ENCODE measurements around the gene XPR1. TPM values are rescaled to one million over a fixed set of nuclear protein-coding genes. Genes with fewer than 3 reads are reported as not detected.
A peak's percentile ranks its signal among the peaks of the same experiment; 100 is the strongest.

Gene XPR1
- polyA plus RNA-seq, 1 donor (not counting 4 experiments of a cell fraction or from before 2014, with no cell fraction given): 40.0 TPM

DNA sequence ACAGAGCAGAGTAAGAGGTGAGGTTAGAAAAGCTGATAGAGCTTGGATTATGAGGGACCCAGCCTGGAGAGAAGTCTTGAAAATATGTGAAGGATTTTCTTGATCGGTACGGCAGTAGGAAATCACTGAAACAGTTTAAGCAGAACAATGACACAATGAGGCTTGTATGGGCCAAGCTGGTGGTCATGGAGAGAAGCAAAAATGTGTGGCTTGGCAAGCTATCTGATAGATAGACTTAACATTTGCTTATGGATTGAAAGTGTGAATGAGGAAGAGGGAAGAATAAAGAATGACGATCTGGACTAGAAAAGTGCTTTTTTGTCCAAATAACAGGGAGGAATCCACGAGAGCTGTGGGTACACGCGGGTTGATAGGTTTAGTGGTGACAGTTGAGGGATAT is 15.4 kb upstream of the XPR1 start:
- H3K79me2 ChIP-seq (ENCODE audit: control insufficient read depth, insufficient read depth, low read length): no peaks in the 10 kb centered on the region
- H3K9me3 ChIP-seq (ENCODE audit: control insufficient read depth, low read depth, low read length): no peaks in the 10 kb centered on the region
- H3K4me2 ChIP-seq (ENCODE audit: control insufficient read depth, extremely low read depth, insufficient read depth, low read depth, low read length): peak overlapping the region; percentile 67
- no peaks in the 10 kb centered on the region for H3K36me3 ChIP-seq (ENCODE audit: control insufficient read depth in 2 of 2, extremely low read depth in 1 of 2, insufficient read depth in 2 of 2, low read length in 2 of 2)
- no peak overlapping the region for H3K4me3 ChIP-seq (ENCODE audit: control insufficient read depth in 2 of 3, extremely low read depth in 1 of 3, insufficient read depth in 2 of 3, low read depth in 1 of 3, low read length in 3 of 3)
- H3K4me1 ChIP-seq (ENCODE audit: control insufficient read depth, extremely low read depth, insufficient read depth, low read length): peaks cover 35% of the 10 kb centered on the region
- dilution Hi-C loops (cut with MboI; ENCODE audit: extremely low pct_ligation_motif_present, low sequenced_read_pairs): no loop called here
- DNase-seq (ENCODE audit: low read depth, low spot score) (no peak), FAIRE-seq (no peak)
- peak overlapping the region; percentile 74 for H3K27ac ChIP-seq (ENCODE audit: control insufficient read depth, insufficient read depth, low read length)
- no peaks in the 10 kb centered on the region for H3K9me1 ChIP-seq (ENCODE audit: control insufficient read depth, extremely low read depth, insufficient read depth, low read length)
- no peak overlapping the region for H3K9ac ChIP-seq (ENCODE audit: control insufficient read depth, extremely low read depth, insufficient read depth, low read length)
- no peaks in the 10 kb centered on the region for H3K27me3 ChIP-seq (ENCODE audit: control insufficient read depth, extremely low read depth, insufficient read depth, low read length)
- H2AFZ ChIP-seq (ENCODE audit: control insufficient read depth, low read length): peak overlapping the region; percentile 84
- TF ChIP-seq EZH2 (IDR thresholded peaks at IDR 0.05; ENCODE audit: low read length): no peak
- TF ChIP-seq, protein P1, sequence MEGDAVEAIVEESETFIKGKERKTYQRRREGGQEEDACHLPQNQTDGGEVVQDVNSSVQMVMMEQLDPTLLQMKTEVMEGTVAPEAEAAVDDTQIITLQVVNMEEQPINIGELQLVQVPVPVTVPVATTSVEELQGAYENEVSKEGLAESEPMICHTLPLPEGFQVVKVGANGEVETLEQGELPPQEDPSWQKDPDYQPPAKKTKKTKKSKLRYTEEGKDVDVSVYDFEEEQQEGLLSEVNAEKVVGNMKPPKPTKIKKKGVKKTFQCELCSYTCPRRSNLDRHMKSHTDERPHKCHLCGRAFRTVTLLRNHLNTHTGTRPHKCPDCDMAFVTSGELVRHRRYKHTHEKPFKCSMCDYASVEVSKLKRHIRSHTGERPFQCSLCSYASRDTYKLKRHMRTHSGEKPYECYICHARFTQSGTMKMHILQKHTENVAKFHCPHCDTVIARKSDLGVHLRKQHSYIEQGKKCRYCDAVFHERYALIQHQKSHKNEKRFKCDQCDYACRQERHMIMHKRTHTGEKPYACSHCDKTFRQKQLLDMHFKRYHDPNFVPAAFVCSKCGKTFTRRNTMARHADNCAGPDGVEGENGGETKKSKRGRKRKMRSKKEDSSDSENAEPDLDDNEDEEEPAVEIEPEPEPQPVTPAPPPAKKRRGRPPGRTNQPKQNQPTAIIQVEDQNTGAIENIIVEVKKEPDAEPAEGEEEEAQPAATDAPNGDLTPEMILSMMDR (optimal IDR thresholded peaks at IDR 0.05 in 1 of 3, IDR thresholded peaks at IDR 0.05 in 1 of 3, conservative IDR thresholded peaks at IDR 0.05 in 1 of 3; ENCODE audit: extremely low read depth in 1 of 3, insufficient read depth in 2 of 3, low read length in 3 of 3): no peak
- no peaks in the 10 kb centered on the region for H4K20me1 ChIP-seq (ENCODE audit: control insufficient read depth, extremely low read depth, insufficient read depth, low read length)

DNA sequence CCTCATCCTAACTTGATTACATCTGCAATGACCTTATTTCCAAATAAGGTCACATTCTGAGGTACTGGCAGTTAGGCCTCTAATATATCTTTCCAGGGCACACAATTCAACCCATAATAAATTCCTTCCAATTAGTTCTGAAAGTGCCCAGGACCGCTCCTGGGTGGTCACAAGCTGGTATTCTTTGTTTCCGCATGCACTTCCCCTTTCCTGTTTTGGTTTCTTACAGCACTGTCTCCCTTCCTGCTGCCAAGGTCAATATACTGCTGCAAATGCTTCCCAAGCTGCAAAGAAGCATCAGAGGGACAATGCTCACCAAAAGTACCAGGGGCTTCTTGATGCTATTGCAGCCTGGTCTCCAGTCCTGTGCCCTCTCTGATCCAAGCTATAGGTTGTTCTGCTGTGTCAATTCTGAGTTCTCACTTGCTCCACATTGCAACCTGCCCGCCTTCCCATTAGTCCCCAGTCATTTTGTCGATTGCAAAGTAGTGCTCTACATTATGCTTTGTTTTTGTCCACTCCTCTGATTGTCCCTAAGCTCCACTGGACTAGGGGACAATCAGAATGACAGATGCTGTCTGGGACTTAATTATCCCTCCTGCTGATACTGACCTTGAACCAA is 13.9 kb upstream of the XPR1 start:
- H3K9me1 ChIP-seq (ENCODE audit: control insufficient read depth, extremely low read depth, insufficient read depth, low read length): no peaks in the 10 kb centered on the region
- no peak overlapping the region for H3K4me3 ChIP-seq (ENCODE audit: control insufficient read depth in 2 of 3, extremely low read depth in 1 of 3, insufficient read depth in 2 of 3, low read depth in 1 of 3, low read length in 3 of 3)
- no peaks in the 10 kb centered on the region for H3K79me2 ChIP-seq (ENCODE audit: control insufficient read depth, insufficient read depth, low read length)
- no peak overlapping the region for H2AFZ ChIP-seq (ENCODE audit: control insufficient read depth, low read length)
- H4K20me1 ChIP-seq (ENCODE audit: control insufficient read depth, extremely low read depth, insufficient read depth, low read length): no peaks in the 10 kb centered on the region
- FAIRE-seq (no peak), DNase-seq (ENCODE audit: low read depth, low spot score) (no peak)
- no peaks in the 10 kb centered on the region for H3K9me3 ChIP-seq (ENCODE audit: control insufficient read depth, low read depth, low read length)
- no peak for TF ChIP-seq EZH2 (IDR thresholded peaks at IDR 0.05; ENCODE audit: low read length)
- TF ChIP-seq, protein P1 (optimal IDR thresholded peaks at IDR 0.05 in 1 of 3, IDR thresholded peaks at IDR 0.05 in 1 of 3, conservative IDR thresholded peaks at IDR 0.05 in 1 of 3; ENCODE audit: extremely low read depth in 1 of 3, insufficient read depth in 2 of 3, low read length in 3 of 3): no peak
- H3K4me1 ChIP-seq (ENCODE audit: control insufficient read depth, extremely low read depth, insufficient read depth, low read length): peaks cover 27% of the 10 kb centered on the region
- no peak overlapping the region for H3K27ac ChIP-seq (ENCODE audit: control insufficient read depth, insufficient read depth, low read length)
- dilution Hi-C loops (cut with MboI; ENCODE audit: extremely low pct_ligation_motif_present, low sequenced_read_pairs): no loop called here
- H3K27me3 ChIP-seq (ENCODE audit: control insufficient read depth, extremely low read depth, insufficient read depth, low read length): no peaks in the 10 kb centered on the region
- no peak overlapping the region for H3K9ac ChIP-seq (ENCODE audit: control insufficient read depth, extremely low read depth, insufficient read depth, low read length)
- no peaks in the 10 kb centered on the region for H3K36me3 ChIP-seq (ENCODE audit: control insufficient read depth in 2 of 2, extremely low read depth in 1 of 2, insufficient read depth in 2 of 2, low read length in 2 of 2)
- no peak overlapping the region for H3K4me2 ChIP-seq (ENCODE audit: control insufficient read depth, extremely low read depth, insufficient read depth, low read depth, low read length)

Measured in keratinocyte (primary cell).